GM18909 (cell line): ENCODE measurements around the gene WDR49.

Experiments
- ATAC-seq: cut with Tn5 transposase; IDR thresholded peaks from one replicate; pipeline ENCODE4 v1.9.1; 2021; ENCODE audit warnings: mild to moderate bottlenecking; ENCODE audit not compliant: unreplicated experiment, poor library complexity

WDR49 gene

GRCh38 chr3:167653760-167654159 is at the start of gene WDR49:
Gene WDR49 (minus strand): TSS chr3:167653942. CDS start chr3:167653425, 517 bp downstream.
- ATAC-seq, result no peak

GRCh38 chr3:167700926-167701325 is 47.2 kb upstream of the WDR49 start:
- ATAC-seq, result no peak

- ATAC-seq, result no peak
Measured at GRCh38 chr3:167700046-167700445, 46.3 kb upstream of the WDR49 start.

DNA sequence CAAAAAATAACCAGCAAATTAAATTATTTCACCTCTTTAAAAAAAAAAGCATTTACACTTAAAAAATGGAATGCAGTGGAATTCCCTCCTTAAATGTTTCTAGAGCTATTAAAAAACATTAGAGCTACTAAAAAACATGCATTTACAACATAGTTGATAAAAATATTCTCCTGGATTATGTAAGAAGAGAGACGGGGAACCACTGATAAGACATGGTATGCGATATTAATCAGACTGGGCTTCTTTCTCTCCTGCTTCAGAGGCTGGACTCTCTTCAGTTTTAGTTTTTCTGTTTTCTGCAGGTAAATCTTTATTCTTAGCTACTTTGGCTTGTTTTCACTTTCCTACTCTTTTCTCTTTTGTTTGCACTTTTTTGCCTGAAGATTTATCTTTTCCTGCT is 40.4 kb upstream of the WDR49 start:
- ATAC-seq, result no peak

- peak; percentile 100 for ATAC-seq
Measured at GRCh38 chr3:167691366-167691765, 37.6 kb upstream of the WDR49 start.

DNA sequence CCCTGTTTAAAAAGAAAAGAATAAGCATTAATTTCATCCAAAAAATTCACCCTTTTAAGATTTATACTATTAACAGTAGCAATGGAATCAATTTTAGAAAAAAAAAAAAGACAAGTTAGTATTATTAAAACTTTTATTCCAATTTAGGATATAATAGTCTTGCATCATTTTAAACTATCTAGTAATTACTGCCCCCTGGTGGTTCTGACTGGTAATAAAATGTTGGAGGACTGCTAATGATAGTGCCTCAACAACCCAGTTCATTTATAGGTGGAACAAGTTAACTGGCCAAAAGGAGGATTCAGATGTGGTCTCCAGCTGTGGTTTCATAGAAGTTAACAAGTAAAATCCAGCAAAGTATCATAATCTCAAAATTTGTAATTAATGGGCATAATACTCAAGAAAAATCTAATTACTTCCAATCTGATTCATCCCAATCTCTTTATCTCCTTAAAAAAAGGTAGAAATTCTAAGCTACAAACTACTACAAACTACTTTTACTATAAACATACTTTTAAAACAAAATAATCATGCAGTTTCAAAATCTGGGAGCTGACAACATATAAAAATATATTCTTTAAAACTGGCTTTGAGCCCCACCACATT is 30.7 kb upstream of the WDR49 start:
- ATAC-seq, result peak; percentile 86

DNA sequence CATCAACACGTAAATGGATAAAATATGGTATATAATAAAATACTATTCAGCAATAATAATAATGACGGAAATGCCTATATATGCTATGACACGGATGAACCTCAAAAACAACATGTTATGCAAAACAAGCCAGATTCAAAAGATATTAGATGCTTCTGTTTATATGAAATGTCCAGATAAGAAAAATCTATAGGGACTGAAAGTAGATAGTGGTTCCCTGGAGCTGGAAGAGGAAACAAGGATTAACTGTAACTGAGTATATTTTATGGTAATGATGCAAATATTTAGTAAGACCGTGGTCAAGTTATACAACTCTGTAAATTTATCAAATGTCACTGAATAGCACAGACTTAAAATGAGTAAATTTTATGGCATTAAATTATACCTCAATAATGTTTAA is 25.8 kb upstream of the WDR49 start:
- ATAC-seq, result no peak

DNA sequence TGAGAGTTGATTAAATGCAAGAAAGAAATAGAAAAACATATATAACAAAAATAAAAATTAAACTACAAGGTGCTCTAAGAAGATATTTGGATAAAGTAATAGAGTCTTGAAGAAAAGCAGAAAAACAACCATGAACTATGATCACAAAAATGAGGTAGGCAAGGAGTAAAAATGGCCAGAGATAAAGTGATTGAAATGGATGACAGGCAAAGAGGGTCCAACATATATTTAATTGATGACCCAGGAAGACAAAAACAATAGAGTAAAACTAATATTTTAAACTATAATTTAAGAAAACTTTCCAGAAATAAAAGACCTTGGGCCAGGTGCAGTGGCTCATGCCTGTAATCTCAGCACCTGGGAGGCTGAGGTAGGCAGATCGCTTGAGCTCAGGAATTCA is 22.1 kb upstream of the WDR49 start:
- ATAC-seq, result no peak

DNA sequence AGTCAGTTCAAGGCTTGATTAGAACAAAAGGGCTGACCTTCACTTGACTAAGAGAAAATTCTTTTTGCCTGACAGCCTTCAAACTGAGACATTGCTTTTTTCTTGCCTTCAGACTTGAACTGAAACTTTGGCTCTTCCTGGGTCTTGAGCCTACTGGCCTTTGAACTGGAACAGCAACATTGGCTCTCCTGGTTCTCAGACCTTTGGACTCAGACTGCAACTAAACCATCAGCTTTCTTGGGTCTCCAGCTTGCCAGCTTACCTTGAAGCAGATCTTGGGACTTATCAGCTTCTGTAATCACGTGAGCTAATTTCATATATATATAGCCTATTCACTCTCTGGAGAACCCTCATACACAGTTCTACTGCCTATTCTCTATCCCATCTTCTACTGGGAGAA is 19.5 kb upstream of the WDR49 start:
- ATAC-seq, result no peak

GRCh38 chr3:167671878-167672427 is 18.2 kb upstream of the WDR49 start:
- ATAC-seq, result no peak

GRCh38 chr3:167669699-167670098 is 16.0 kb upstream of the WDR49 start:
- ATAC-seq, result no peak

DNA sequence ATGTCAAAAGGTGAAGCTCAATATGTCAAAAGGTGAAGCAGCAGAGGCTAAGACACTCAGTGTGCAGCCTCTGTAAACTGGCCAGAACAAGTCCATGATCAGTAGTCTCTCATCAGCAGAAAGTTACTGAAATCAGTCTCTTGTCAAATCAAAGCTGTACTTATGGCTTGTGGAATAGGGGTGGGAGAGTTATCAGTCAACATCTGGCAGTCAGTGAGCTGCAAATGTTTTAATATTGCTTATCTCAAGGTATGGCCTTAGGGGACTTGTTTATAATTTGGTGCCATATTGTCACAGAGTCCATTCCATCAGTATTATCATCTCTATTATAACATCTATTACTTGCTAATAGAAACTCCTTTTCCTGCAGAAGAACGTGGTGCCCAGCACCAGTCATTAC is 14.9 kb upstream of the WDR49 start:
- ATAC-seq, result no peak

DNA sequence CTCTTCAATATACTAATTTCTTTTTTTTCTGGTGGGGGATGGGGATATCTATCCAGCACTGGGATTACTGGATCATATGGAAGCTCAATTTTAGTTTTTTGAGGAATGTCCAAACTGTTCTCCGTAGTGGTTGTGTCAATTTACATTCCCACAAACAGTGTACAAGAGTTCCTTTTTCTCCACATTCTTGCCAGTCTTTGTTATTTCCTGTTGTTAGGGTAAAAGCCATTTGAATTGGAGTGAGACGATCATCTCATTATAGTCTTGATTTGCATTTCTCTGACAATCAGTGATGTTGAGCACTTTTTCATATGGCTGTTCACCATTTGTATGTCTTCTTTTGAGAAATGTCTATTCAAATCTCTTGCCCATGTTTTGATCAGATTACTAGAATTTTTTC is 12.8 kb upstream of the WDR49 start:
- no peak for ATAC-seq

GRCh38 chr3:167662919-167663400 is 9.2 kb upstream of the WDR49 start:
- ATAC-seq, result no peak

- ATAC-seq, result no peak
Measured at GRCh38 chr3:167657684-167658225, 4.0 kb upstream of the WDR49 start.

DNA sequence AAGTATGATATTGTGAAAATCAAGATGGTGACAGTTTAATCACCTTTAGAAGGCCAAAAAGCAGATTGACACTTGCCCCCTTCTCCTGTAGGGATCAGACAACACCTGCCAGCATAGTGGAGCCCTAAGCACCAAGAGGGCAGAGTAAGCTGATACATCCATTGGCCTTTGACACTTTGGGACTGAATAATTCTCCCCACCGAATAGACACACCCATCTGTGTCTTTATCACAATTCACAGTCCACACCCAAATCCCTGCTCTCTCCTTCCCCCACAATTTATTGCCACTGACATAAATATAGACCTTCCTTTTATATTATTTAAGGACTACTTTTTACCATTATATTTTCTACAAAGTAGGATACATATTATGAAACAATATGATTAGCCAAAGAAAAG is 3.1 kb upstream of the WDR49 start:
- no peak for ATAC-seq

- no peak for ATAC-seq
Measured at GRCh38 chr3:167653155-167653554, 587 bp downstream of the WDR49 start.

DNA sequence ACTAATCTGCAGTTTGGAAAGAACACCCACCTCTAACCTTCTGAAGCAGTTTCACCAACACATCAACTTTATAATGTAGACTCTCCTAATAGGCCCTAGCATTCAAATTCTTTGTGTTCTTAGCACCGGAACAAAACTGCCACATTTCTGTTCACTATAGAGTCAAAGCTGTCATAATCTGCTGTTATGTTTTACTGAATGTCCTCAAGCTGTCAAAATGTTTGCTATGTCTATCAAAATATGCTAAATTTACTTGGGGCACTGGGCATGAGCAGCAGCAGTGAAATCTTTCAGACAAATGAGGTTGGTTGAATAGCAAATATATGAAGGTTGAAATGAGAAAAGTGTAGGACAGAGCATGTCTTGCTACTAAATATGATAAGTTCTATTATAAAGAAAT is 1.9 kb downstream of the WDR49 start:
- no peak for ATAC-seq

DNA sequence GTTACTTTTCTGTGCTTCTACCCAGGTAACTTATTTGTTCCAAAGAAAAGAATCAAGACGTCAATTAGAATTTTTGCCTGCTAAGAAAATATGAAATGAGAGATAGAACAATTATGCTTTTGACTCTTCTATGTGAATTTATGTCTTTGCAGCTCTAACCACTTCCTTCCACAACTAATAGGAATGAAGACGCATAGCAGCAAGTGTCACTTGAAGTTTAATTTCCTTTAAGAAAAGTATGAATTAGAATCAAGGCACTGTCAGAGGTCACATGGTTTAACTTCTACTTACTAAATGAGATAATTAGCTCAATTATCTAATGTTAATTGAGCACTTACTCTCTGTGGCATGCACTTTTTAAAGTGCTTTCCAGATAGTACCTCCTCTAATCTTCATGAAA is 3.3 kb downstream of the WDR49 start:
- no peak for ATAC-seq

DNA sequence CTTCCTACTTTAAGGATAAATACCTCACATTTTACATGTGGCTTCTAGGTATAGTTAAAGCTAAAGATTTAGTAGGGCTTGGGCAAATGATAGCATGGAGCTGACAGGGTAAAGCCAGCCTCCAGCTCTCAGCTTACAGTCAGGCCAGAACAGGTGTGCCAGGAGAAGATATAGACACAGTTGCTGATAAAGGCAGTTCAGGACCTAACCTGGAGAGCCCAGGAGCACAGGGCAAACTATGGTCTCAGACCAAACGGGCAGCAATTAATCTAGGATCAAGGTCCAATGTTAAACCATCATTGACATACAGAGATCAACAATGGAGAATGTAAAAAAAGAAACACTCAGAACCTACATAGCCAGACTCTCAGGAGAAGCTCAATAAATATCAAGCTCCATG is 4.0 kb downstream of the WDR49 start:
- ATAC-seq, result no peak

DNA sequence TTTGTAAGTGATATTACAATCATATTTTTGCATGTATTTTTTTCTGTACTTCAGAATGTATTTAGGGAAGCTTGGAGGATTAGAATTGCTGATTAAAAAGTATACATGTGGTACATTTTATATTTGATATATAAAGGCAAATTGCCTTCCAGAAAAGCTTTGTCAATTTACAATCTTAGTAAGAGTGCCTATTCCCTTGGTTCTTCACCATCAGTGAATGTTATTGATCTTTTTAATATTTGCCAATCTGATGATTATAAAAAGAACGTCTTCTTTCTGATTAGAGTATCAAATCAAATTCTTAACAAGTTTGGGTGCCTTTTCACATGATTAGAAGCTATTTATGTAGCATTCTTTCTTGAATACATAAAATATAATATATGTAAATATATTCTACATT is 9.1 kb downstream of the WDR49 start:
- no peak for ATAC-seq

DNA sequence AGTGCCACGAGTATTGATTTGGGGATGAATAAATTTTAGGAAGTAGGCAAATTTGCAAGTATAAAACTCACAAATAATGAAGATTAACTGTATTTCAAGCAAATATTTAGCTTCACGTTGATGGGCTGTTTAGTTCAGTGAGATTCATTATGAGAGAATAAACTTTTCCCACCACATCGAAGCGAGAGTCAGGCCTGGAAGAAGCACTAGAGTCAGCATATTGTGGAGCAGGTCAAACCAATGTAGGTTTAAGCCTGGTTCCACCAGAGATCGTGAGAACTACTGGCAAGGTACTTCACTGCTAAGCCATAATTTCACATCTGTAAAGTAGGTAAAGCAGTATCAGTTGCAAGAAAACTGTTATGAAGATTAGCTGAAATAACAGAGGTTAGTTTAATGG is 22.3 kb downstream of the WDR49 start:
- no peak for ATAC-seq
